ENCODE data around the gene PIGU. TPM values are rescaled to one million over a fixed set of nuclear protein-coding genes. Genes with fewer than 3 reads are reported as not detected.

PIGU gene
- total and polyA plus RNA-seq, 2 of the 13 experiments (the other 11 are each of a cell fraction or from before 2014, with no cell fraction given), result 45.5 to 231 TPM

GRCh38 chr20:34713194-34713943 is 36.5 kb upstream of the PIGU start (continued):
- TF ChIP-seq, protein P1, sequence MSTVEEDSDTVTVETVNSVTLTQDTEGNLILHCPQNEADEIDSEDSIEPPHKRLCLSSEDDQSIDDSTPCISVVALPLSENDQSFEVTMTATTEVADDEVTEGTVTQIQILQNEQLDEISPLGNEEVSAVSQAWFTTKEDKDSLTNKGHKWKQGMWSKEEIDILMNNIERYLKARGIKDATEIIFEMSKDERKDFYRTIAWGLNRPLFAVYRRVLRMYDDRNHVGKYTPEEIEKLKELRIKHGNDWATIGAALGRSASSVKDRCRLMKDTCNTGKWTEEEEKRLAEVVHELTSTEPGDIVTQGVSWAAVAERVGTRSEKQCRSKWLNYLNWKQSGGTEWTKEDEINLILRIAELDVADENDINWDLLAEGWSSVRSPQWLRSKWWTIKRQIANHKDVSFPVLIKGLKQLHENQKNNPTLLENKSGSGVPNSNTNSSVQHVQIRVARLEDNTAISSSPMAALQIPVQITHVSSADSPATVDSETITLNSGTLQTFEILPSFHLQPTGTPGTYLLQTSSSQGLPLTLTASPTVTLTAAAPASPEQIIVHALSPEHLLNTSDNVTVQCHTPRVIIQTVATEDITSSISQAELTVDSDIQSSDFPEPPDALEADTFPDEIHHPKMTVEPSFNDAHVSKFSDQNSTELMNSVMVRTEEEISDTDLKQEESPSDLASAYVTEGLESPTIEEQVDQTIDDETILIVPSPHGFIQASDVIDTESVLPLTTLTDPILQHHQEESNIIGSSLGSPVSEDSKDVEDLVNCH (CRISPR knock-in tag; IDR thresholded peaks at IDR 0.05), result 0 out of 2 replicates have a peak, but pooled peaks have one; percentile 38
- TF ChIP-seq ZNF567 (CRISPR knock-in tag; IDR thresholded peaks at IDR 0.05; ENCODE audit: borderline replicate concordance) (no peak), JUNB (CRISPR knock-in tag; IDR thresholded peaks at IDR 0.05; ENCODE audit: borderline replicate concordance) (no peak; the same call in 1 of the 2 replicates), ZNF547 (CRISPR knock-in tag; IDR thresholded peaks at IDR 0.05) (0 out of 2 replicates have a peak, but pooled peaks have one; percentile 56), FOXA3 (CRISPR knock-in tag; IDR thresholded peaks at IDR 0.05) (peak; percentile 28; the same call in 1 of the 2 replicates), ZNF30 (CRISPR knock-in tag; IDR thresholded peaks at IDR 0.05) (no peak), ZFX (CRISPR knock-in tag; IDR thresholded peaks at IDR 0.05; ENCODE audit: low read depth) (0 out of 2 replicates have a peak, but pooled peaks have one; percentile 37), REXO4 (CRISPR knock-in tag; IDR thresholded peaks at IDR 0.05; ENCODE audit: borderline replicate concordance) (no peak), POLR2AphosphoS5 (IDR thresholded peaks at IDR 0.05; ENCODE audit: low read depth, low read length) (no peak; the same call in 1 of the 2 replicates), TBX3 (IDR thresholded peaks at IDR 0.05; ENCODE audit: borderline replicate concordance) (0 out of 2 replicates have a peak, but pooled peaks have one; percentile 14), MIER3 (CRISPR knock-in tag; IDR thresholded peaks at IDR 0.05; ENCODE audit: borderline replicate concordance) (peak; percentile 25; the same call in 1 of the 2 replicates), EP300 (IDR thresholded peaks at IDR 0.05; ENCODE audit: low read depth in 2 of 2, low read length in 2 of 2) (peak in 1 of 2 experiments; percentile 34; a peak in 1 of 4 replicates), EP300 (CRISPR knock-in tag; IDR thresholded peaks at IDR 0.05; ENCODE audit: borderline replicate concordance) (no peak), MTERF4 (CRISPR knock-in tag; IDR thresholded peaks at IDR 0.05) (peak; percentile 37; the same call in 1 of the 2 replicates), IKZF5 (CRISPR knock-in tag; IDR thresholded peaks at IDR 0.05) (no peak), ZFP37 (CRISPR knock-in tag; IDR thresholded peaks at IDR 0.05; ENCODE audit: borderline replicate concordance) (0 out of 2 replicates have a peak, but pooled peaks have one; percentile 38), ZNF724P (CRISPR knock-in tag; IDR thresholded peaks at IDR 0.05; ENCODE audit: borderline replicate concordance) (no peak), FOSL1 (CRISPR knock-in tag; IDR thresholded peaks at IDR 0.05; ENCODE audit: borderline replicate concordance) (peak; percentile 60; the same call in 1 of the 2 replicates)
- TF ChIP-seq, protein P2, sequence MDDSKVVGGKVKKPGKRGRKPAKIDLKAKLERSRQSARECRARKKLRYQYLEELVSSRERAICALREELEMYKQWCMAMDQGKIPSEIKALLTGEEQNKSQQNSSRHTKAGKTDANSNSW (CRISPR knock-in tag; IDR thresholded peaks at IDR 0.05; ENCODE audit: borderline replicate concordance), result peak; percentile 77; the same call in 1 of the 2 replicates
- TF ChIP-seq, protein P3, sequence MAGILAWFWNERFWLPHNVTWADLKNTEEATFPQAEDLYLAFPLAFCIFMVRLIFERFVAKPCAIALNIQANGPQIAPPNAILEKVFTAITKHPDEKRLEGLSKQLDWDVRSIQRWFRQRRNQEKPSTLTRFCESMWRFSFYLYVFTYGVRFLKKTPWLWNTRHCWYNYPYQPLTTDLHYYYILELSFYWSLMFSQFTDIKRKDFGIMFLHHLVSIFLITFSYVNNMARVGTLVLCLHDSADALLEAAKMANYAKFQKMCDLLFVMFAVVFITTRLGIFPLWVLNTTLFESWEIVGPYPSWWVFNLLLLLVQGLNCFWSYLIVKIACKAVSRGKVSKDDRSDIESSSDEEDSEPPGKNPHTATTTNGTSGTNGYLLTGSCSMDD (CRISPR knock-in tag; IDR thresholded peaks at IDR 0.05), result no peak
- TF ChIP-seq, protein P4, sequence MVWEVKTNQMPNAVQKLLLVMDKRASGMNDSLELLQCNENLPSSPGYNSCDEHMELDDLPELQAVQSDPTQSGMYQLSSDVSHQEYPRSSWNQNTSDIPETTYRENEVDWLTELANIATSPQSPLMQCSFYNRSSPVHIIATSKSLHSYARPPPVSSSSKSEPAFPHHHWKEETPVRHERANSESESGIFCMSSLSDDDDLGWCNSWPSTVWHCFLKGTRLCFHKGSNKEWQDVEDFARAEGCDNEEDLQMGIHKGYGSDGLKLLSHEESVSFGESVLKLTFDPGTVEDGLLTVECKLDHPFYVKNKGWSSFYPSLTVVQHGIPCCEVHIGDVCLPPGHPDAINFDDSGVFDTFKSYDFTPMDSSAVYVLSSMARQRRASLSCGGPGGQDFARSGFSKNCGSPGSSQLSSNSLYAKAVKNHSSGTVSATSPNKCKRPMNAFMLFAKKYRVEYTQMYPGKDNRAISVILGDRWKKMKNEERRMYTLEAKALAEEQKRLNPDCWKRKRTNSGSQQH (CRISPR knock-in tag; IDR thresholded peaks at IDR 0.05; ENCODE audit: low read depth), result no peak
